GM12873 (cell line): Measurements from ENCODE around the gene FHOD3.

Experiments used
- TF ChIP-seq, protein P1 (sequence below): IDR thresholded peaks from 2 replicates; pipeline ENCODE4 v1.5.1; 2012; ENCODE audit warnings: low read depth, mild to moderate bottlenecking, moderate library complexity, low read length, control low read depth; ENCODE audit not compliant: insufficient read depth; ENCODE audit errors: missing control alignments

Gene FHOD3

DNA sequence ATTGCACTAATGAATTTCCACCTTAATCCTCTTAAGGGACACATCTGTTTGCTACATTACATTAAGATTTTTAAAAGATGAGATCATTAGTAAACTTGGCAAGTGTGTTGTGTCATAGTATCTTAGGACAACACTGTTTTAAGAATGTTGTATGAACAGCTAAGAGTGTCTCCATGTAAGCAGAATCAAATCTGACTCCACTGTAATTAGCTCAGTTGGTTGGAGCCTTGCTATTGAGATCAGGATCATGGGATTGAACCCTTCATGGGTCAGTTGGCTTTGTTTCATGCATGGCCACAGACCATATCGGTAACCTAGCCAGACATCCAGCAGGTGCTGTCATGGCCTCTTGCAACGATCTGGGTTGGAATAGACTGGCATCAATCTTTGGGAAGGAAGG, 5.2 kb downstream of the FHOD3 start:
- TF ChIP-seq, protein P1, sequence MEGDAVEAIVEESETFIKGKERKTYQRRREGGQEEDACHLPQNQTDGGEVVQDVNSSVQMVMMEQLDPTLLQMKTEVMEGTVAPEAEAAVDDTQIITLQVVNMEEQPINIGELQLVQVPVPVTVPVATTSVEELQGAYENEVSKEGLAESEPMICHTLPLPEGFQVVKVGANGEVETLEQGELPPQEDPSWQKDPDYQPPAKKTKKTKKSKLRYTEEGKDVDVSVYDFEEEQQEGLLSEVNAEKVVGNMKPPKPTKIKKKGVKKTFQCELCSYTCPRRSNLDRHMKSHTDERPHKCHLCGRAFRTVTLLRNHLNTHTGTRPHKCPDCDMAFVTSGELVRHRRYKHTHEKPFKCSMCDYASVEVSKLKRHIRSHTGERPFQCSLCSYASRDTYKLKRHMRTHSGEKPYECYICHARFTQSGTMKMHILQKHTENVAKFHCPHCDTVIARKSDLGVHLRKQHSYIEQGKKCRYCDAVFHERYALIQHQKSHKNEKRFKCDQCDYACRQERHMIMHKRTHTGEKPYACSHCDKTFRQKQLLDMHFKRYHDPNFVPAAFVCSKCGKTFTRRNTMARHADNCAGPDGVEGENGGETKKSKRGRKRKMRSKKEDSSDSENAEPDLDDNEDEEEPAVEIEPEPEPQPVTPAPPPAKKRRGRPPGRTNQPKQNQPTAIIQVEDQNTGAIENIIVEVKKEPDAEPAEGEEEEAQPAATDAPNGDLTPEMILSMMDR: no peak

DNA sequence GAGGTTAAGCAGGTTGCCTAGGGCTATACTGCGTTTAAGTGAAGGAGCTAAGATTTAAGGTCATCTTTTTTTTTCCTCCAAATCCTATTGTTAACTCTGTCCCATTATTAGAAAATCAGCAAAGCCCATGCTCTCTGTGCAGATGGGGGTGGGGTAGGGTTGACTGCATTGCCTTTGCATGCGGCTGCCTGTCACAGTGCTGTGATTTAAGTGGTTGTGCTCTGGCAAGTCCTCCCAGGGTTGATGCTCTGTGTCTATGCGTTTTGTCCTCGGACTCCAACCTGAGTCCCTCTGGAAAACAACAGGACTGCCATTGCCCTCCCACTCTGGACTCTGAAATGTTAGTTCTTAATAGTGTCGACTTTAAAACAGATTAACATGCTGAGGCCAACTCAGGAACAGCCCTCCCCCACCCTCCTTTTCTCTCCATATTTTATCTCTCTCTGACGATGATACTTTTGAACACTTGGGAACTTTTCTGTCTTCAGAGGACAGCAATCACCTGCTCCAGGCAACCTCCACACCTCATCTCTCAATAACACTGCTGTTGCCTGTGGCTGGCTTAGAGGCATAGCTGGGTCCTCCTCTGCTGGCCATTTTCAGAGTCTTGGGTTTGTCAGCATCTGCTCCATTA, 5.8 kb downstream of the FHOD3 start:
- TF ChIP-seq, protein P1: no peak

DNA sequence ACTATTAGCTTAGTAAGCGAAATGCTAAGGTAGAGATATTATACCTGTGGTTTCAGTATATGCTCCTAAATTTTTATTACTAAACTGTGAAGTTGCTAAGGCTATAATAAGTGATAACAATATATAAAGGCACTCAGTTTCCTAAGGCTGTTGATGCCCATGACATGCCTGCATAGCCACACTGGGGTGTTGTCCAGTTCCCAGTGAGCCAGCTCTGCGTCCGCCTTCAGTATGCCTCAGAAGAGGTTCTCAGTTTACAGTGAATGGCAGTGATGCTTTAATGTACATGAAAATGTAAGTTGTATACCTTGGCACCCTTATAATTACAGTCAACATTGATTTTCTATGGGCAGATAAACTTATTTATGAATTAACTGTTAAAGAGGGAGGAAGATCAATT, 7.2 kb downstream of the FHOD3 start:
- TF ChIP-seq, protein P1: no peak

DNA sequence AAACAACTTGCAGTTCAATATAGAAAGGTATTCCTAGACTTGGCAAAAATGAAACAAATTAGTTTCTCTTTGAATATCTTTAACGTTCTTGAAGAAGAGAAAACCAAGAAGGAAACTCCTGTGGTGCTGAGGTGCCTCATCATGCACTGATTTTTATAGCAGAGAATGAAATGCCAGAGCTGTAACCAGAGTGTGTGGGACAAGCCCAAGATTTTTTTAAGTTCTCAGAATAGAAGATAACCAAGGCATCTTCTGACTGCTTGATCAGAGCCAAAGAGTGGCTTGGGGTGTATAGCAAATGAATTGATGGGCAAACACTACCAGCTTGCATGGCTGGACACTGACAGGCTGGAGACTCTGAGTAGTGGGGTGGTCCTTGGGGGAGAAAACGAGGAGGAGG, 7.9 kb downstream of the FHOD3 start:
- TF ChIP-seq, protein P1: no peak

DNA sequence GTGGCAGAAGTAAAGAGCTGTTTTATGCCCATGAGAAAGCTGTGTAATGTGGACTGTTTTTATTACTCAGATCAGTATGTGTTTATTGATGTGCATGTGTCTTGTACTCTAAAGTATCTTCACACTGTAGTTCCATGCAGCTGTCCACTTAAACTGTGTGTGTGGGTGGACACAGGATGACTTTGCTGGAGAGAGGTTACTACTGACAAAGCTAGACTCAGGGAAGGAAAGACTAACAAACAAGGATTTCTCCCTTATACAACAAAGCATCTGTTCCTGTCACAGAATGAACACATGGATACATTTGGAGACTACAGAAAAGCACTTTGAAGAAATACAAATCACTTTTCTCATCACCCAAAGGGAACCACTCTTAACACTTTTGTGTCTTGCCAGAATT, 10.0 kb downstream of the FHOD3 start:
- TF ChIP-seq, protein P1: no peak

DNA sequence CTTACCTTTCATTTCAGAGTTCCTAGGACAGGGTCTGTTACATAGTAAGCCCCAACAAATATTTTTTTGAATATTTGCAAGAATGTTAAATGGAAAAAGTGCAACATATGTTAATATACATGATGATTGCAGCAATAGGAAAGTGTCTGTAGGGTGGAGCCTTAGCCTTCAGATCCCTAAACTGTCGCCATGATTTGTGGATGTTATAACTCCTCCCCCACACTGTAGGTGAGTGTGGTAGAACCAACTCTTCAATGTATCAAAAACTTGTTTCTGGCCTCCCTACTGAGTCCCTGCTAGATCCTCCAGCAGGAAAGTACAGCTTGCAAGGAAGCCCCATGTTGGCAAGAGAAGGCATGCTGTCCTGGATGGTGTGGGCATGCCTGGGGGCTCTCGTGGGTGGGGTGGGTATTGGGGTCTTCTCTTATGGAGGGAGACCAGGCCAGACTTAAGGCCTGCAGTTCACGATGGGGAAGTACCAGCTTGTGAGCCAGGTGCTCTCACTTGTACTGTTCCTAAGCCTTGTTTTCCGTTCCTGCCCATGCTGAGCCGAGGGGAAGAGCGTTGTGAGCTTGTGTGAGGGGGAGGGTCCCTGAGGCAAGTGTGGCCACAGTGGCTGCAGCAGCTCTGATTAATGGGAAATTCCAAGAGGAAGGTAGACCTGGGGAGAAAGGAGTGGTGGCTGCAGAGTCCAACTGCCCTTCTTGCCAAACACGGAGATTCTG, 11.4 kb downstream of the FHOD3 start:
- TF ChIP-seq, protein P1: no peak

DNA sequence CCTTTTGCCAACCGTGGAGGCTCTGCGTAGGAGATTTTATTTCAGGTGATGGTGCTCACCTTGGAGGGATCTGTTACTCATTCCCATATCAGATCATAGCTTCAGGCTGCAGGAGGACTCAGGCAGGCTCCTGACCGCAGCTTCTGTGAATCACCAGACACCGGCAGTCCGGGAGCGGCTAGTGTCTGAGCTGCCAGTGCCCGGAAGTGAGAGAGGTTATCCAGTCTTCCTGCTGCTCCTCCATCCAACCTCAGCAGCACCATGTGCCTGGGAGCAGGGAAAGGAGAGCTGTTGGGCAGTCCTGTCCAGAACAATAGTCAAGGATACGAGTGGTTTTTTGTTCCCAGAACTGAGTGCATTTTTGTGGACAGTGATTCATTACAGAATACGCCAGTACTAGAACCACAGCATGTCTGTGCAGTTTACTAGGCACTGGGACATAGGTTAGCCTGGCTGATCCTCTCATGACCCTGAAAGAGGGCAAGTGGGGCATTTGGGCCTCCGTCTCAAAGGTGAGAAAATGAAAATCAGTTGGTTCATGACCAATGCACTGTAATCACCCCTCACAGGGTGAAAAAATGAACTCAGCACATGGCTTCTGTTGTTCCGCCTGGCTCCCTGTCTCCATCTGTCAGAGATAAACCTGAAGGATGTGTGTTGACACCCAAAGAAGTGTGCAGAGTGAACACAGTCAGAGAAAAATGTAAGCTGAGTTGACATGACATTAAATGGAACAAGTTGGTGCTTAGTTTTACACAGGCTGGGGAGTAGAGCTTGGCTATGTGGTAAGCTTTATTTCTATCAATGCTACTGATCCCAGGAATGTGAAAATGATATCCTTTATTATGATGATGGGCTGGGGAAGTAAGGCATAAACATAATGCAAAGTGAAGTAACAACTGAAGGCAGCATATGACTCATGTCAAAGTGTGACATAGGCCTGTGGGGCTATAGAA, 12.2 kb downstream of the FHOD3 start:
- TF ChIP-seq, protein P1: no peak
